IgD-negative memory B cell (primary cell): Measurements from ENCODE around the gene C1QB. TPM values are rescaled to one million over a fixed set of nuclear protein-coding genes. Genes with fewer than 3 reads are reported as not detected.

Source experiments
- H3K27ac Mint-ChIP-seq, 3 donors: one replicate each; pipeline ENCODE4 v1.8.0; 2020 to 2022; ENCODE audit warnings: mild to moderate bottlenecking in 3 of 3, mixed read lengths in 3 of 3, moderate library complexity in 1 of 3
- H3K27me3 Mint-ChIP-seq: one replicate; pipeline ENCODE4 v1.8.0; 2021; ENCODE audit warnings: mixed read lengths
- H3K36me3 Mint-ChIP-seq: one replicate; pipeline ENCODE4 v1.8.0; 2020; ENCODE audit warnings: mild to moderate bottlenecking, mixed read lengths
- H3K4me1 Mint-ChIP-seq, 3 donors: one replicate each; pipeline ENCODE4 v1.8.0; 2020 to 2022; ENCODE audit warnings: mixed read lengths in 3 of 3, mild to moderate bottlenecking in 1 of 3
- H3K4me3 Mint-ChIP-seq, 4 donors: one replicate each; pipeline ENCODE4 v1.8.0; 2020 to 2022; ENCODE audit warnings: mild to moderate bottlenecking in 4 of 4, mixed read lengths in 4 of 4, moderate library complexity in 3 of 4
- H3K9me3 Mint-ChIP-seq, 3 donors: one replicate each; pipeline ENCODE4 v1.8.0; 2020 to 2021; ENCODE audit warnings: mixed read lengths in 3 of 3, mild to moderate bottlenecking in 1 of 3
- polyA plus RNA-seq: library from polyadenylated mRNA; unstranded; fragments of 300-500 nt; fragmentation: Illumina TruSeq; gene quantifications from one replicate; pipeline ENCODE4 v1.2.3, GENCODE V29; 2021

The C1QB gene
- polyA plus RNA-seq, 1 donor from 2014 or later: not detected

DNA sequence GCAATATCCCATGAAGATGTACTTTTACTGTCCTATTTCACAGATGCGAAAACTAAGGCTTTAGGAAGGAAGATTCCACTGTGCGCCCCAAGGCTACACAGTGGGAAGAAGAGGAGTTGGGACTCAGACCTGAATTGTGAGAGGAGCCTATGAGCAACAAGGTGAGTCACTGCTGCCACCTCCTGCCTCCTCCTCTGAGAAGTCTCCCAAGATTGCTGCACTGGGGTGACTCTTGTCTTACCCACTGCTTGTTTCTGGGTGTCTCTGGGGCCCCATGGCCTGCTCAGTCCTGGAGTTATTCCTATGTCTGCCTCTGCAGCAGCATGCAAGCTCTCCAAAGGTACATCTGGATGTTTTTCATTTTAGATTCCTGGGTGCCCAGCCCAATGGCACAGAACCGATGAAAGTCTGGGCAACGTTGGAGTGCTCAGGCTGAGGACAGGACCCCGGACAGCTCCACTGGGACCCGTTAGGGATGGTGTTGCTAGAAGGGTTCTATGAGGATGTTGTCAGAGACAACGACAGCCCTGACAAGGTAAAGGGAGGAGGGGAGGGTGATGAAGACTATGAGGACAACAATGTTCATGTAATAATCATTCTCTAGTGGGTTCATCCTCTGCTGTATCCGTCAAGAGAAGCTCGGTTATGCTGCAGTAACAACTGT, 27.6 kb upstream of the C1QB start:
- no peaks in the 10 kb centered on the region for H3K4me1 Mint-ChIP-seq
- no peaks in the 10 kb centered on the region for H3K36me3 Mint-ChIP-seq
- no peak overlapping the region for H3K27ac Mint-ChIP-seq
- H3K4me3 Mint-ChIP-seq: peak overlapping the region in 1 of 4 donors; percentile 20
- H3K27me3 Mint-ChIP-seq: peaks cover 25% of the 10 kb centered on the region
- H3K9me3 Mint-ChIP-seq: peaks cover 0 to 1% (median 0%) of the 10 kb centered on the region in 3 donors

DNA sequence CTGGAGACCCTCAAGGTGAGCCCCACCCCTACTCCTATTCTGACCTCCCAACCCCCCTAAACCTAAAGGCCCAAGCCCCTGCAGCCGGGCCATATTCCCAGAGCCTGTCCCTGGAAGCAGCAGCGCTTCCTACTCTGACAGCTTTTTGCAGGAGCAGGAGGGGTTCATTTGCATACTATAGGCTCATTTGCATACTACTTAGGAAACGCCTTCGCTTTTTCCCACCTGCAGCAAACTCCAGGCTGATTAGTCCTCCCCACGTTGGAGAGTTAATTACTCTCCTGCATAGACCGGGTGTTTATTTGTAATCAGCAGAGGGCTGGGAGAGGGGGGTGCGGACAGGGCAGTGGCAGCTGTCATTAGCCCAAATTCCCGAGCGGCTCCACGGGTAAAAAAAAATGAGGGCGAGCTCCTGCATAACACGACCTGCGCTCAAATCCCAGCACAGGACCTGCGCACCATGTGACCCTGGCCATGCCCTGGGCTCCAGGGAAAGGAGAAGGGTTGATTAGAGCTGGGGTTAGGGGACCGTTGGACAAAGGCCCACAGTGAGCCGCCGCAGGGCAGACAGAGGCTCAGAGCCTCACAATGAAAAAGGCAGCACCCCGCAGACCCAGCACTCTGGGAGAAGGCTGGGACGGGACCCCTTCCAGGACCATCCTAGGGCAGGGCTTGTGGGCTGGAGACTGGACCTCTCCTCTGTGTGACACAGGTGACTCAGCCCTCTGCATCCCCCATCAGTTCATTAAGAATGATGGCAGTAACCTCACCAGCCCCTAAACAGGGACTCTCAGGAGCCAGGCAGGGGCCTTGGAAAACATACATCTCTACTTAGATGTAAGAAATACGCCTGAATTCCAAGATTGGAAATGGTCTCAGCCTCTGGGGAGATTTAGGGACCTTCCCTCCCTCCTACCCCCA, 26.5 kb upstream of the C1QB start:
- Mint-ChIP-seq H3K4me3 (no peak overlapping the region), H3K36me3 (no peaks in the 10 kb centered on the region), H3K4me1 (no peaks in the 10 kb centered on the region), H3K27me3 (peaks cover 24% of the 10 kb centered on the region), H3K27ac (no peak overlapping the region), H3K9me3 (peaks cover 0 to 1% (median 0%) of the 10 kb centered on the region in 3 donors)

DNA sequence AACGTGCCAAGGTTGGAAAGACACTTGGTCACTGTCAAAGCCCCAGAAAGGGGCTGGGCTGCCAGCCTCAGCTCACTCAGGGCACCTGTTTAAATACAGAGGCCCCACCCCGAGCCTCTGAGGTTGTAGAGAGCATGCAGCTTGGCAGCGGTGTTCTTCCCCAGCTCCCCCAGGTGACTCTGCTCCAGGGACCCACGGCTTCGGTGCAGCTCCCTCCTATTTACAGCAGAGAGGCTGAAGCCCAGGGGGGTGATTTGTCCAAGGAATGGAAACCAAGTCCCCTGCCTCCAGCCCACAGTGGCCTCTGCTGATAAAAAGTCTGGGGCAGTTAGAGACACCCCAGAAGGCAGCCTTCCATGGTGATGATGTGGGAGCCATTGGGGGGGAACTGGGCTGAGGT, 25.7 kb upstream of the C1QB start:
- Mint-ChIP-seq H3K4me3 (no peak overlapping the region), H3K36me3 (no peaks in the 10 kb centered on the region), H3K4me1 (no peaks in the 10 kb centered on the region), H3K9me3 (peaks cover 0 to 1% (median 0%) of the 10 kb centered on the region in 3 donors), H3K27me3 (peaks cover 24% of the 10 kb centered on the region), H3K27ac (peak overlapping the region in 1 of 3 donors; percentile 81)

DNA sequence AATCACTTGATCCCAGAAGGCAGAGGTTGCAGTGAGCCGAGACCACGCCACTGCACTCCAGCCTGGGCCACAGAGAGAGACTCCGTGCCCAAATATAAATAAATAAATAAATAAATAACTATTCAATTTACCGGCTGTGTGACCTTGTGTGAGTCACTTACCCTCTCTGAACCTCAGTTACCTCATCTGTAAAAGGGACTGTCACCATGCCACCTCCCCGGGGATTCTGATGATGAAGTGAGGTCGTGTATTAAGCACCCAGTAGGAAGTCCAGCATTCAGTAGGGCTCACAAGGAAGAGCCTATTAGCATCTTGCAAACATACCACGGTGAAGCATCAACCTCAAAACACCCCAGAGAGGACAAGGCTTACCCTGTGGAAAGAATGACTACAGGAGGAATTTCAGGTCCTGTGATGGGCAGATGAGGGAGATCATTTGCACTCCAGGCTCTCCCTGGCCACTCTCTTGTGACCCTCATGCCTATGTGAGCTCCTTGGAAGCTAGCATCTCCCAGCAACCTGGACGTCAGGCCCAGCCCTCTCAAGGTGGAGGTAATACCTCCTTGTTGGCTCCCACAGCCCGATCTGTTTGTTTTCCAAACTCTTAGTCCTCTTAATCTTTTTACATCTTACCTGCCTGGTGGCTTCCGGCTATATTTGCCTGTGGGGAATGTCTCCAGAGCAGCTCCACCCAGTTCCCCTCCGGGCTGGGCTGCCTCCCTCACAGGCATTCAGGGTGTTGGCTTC, 24.2 kb upstream of the C1QB start:
- Mint-ChIP-seq H3K36me3 (no peaks in the 10 kb centered on the region), H3K4me1 (no peaks in the 10 kb centered on the region), H3K27ac (no peak overlapping the region), H3K27me3 (peaks cover 26% of the 10 kb centered on the region), H3K4me3 (no peak overlapping the region), H3K9me3 (peaks cover 0 to 1% (median 0%) of the 10 kb centered on the region in 3 donors)

DNA sequence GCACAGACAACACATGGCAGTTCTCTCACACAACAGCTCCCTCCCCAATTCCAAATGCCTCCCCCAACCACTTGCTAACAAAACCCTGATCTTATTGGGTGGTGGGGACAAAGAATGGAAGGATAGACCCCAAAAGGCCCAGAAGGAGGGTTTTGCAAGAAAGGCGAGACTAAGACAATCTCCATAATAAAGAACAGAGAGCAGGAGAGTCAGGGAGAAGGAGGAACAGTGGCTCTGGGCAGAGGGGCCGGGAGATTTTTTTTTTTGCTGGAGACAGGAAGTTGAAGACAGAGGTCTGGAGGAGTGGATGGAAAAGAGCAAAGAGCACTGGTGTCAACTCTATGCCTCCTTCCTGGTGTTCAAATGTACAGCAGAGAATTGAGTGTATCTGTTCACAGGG, 23.1 kb upstream of the C1QB start:
- Mint-ChIP-seq H3K36me3 (no peaks in the 10 kb centered on the region), H3K9me3 (peaks cover 0 to 1% (median 0%) of the 10 kb centered on the region in 3 donors), H3K4me1 (no peaks in the 10 kb centered on the region), H3K4me3 (no peak overlapping the region), H3K27ac (no peak overlapping the region), H3K27me3 (peaks cover 26% of the 10 kb centered on the region)

DNA sequence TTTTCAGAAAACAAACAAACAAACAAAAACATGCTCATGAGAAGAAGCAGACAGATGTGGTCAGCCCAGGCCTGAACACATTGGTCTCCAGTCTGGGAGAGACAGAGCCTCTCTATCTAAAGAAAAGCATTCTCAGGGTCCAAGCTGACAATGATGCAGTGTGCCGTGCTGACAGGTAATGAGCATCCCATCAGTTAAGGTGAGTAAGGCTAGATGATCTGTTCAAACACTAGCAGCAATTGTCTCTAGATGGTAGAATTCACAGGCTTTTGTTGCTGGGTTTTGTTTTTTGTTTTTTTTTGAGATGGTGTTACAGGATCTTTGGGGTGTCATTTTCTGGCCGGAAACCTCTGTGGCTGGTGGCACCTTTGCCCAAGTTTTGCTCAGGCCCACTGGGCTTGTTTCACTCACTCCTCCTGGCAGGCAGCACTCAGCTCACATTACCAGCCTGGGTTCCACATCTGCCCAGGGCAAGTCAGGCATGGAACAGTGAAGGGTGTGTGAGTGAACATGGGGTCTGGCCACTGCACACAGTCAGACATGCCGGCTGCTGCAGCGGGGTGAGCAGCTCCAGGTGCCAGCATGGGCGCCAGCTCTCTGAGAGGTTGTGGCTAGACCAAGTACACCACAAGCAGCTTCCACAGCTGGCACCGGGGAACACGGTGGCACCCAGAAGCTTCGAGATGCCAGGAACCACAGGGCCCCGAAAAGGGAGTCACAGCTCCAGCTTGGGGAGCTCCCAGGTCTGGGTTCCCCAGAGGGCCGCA, 19.2 kb upstream of the C1QB start:
- H3K4me1 Mint-ChIP-seq: peaks cover 0 to 2% (median 0%) of the 10 kb centered on the region in 3 donors
- peaks cover 8% of the 10 kb centered on the region for H3K27me3 Mint-ChIP-seq
- no peak overlapping the region for H3K4me3 Mint-ChIP-seq
- H3K36me3 Mint-ChIP-seq: no peaks in the 10 kb centered on the region
- H3K9me3 Mint-ChIP-seq: peaks cover 0 to 1% (median 0%) of the 10 kb centered on the region in 3 donors
- no peak overlapping the region for H3K27ac Mint-ChIP-seq

DNA sequence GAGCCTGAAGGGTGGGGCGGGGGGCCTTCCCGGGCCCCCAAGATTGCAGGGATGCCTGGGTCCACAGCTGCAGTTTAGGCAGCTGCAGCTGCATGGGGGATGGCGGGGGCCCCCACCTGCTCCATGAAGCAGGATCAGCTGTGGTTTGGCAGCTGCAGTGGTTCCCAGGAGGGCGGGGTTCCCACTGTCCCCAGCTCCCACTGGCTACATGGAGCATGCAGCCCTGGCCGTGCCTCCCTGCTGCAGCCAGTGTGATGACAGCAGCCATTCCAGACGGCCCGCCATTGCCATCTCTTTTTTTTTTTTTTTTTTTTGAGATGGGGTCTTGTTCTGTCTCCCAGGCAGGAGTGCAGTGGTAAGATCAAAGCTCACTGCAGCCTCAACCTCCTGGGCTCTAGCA, 17.6 kb upstream of the C1QB start:
- no peaks in the 10 kb centered on the region for H3K36me3 Mint-ChIP-seq
- H3K4me1 Mint-ChIP-seq: peaks cover 0 to 2% (median 0%) of the 10 kb centered on the region in 3 donors
- H3K4me3 Mint-ChIP-seq: no peak overlapping the region
- no peak overlapping the region for H3K27ac Mint-ChIP-seq
- H3K27me3 Mint-ChIP-seq: peaks cover 3% of the 10 kb centered on the region
- H3K9me3 Mint-ChIP-seq: no peaks in the 10 kb centered on the region

DNA sequence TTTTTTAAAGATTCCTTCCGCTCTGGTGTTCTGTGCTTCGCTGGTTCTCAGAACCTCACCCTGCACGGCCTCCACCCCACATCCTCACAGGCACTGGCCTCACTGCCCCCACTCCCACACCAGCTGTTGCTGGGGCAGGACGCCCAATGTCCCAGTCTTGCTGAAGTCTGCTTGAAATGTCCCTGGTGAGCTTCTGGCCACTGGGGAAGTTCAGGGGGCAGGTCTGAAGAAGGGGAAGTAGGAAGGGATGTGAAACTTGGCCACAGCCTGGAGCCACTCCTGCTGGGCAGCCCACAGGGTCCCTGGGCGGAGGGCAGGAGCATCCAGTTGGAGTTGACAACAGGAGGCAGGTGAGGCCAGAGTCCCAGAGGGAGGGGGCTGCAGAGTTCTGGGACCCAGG, 16.7 kb upstream of the C1QB start, which contains the start of gene C1QA:
C1QA (plus strand) TSS at position 276 of the 400 bp plus-strand sequence. CDS start 989 bp downstream, outside the sequence.
- no peaks in the 10 kb centered on the region for H3K9me3 Mint-ChIP-seq
- peaks cover 3% of the 10 kb centered on the region for H3K27me3 Mint-ChIP-seq
- no peak within 1 kb of the TSS for H3K27ac Mint-ChIP-seq
- H3K4me3 Mint-ChIP-seq: peak within 1 kb of the TSS in 1 of 4 donors; percentile 52
- H3K4me1 Mint-ChIP-seq: peaks cover 0 to 2% (median 0%) of the 10 kb centered on the region in 3 donors
- H3K36me3 Mint-ChIP-seq: no peaks in the 10 kb centered on the region

DNA sequence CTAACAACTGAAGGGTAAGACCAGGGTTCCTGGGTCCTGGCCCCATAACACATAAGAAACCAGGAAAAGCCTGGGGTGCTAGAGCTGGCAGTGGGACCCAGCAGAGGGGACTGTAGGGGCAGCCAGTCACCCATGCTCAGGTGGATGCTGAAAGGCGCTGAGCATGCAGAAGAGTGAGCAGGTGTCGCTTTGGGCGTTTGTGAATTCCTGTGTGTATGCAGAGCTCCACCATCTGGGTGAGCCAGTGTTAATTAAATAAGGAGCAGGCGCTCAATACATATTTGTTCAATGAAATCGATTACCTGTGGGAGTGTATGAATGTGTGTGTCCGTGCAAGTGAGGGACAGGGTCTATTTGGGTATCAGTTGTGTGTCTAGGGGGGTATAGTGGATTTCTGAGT, 16.1 kb upstream of the C1QB start:
- Mint-ChIP-seq H3K4me3 (no peak overlapping the region), H3K9me3 (no peaks in the 10 kb centered on the region), H3K4me1 (peaks cover 0 to 2% (median 0%) of the 10 kb centered on the region in 3 donors), H3K36me3 (no peaks in the 10 kb centered on the region), H3K27me3 (peaks cover 6% of the 10 kb centered on the region), H3K27ac (no peak overlapping the region)

DNA sequence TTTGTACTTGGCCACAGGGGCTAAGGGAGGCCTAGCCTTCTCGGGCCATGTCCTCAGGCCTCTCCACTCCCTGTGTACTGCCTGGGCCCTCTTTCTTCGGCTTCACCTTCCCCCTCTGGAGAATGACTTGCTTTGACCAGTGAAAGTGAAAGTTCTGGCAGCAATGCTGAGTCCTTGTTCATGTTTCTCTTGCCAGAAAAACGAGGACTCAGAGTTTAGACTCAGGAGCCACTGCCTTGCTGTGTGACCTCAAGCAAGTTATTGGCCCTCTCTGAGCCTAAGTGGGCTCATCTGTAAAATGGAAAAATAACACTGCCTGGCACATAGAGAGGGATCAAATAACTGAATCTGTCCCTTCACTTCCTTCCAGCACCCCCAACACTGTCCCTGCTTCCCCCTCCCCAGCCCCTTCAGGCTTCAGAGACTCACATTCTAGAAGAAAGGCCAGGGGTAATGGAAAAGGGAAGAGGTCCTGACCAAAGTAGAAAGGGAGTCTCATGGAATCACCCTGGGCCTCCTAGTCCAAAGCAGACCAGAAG, 15.1 kb upstream of the C1QB start:
- Mint-ChIP-seq H3K36me3 (no peaks in the 10 kb centered on the region), H3K9me3 (no peaks in the 10 kb centered on the region), H3K4me1 (peaks cover 0 to 2% (median 0%) of the 10 kb centered on the region in 3 donors), H3K4me3 (no peak overlapping the region), H3K27ac (no peak overlapping the region), H3K27me3 (peaks cover 4% of the 10 kb centered on the region)

DNA sequence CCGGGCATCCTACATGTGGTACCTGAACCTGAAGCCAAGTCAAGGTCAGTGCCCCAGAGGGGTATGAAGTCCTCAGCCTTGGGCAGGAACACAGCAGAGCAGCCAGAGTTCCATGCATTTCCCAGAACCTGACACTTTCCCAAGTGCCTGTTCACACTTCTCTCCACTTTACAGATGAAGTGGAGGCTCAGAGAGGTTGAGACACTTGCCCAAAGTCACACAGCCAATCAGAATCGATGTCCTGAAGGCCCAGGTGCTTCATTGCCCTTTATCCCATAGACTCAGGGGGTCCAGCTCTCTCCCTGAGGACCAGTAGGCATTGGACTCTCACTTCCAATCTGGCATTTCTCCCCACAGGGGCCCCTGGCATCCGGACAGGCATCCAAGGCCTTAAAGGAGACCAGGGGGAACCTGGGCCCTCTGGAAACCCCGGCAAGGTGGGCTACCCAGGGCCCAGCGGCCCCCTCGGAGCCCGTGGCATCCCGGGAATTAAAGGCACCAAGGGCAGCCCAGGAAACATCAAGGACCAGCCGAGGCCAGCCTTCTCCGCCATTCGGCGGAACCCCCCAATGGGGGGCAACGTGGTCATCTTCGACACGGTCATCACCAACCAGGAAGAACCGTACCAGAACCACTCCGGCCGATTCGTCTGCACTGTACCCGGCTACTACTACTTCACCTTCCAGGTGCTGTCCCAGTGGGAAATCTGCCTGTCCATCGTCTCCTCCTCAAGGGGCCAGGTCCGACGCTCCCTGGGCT, 14.4 kb upstream of the C1QB start:
- Mint-ChIP-seq H3K27ac (no peak overlapping the region), H3K36me3 (no peaks in the 10 kb centered on the region), H3K27me3 (peaks cover 4% of the 10 kb centered on the region), H3K4me3 (no peak overlapping the region), H3K4me1 (peaks cover 0 to 2% (median 0%) of the 10 kb centered on the region in 3 donors), H3K9me3 (no peaks in the 10 kb centered on the region)

DNA sequence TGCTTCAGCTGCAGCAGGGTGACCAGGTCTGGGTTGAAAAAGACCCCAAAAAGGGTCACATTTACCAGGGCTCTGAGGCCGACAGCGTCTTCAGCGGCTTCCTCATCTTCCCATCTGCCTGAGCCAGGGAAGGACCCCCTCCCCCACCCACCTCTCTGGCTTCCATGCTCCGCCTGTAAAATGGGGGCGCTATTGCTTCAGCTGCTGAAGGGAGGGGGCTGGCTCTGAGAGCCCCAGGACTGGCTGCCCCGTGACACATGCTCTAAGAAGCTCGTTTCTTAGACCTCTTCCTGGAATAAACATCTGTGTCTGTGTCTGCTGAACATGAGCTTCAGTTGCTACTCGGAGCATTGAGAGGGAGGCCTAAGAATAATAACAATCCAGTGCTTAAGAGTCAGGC, 13.8 kb upstream of the C1QB start:
- Mint-ChIP-seq H3K27me3 (peaks cover 4% of the 10 kb centered on the region), H3K4me1 (peaks cover 0 to 2% (median 0%) of the 10 kb centered on the region in 3 donors), H3K36me3 (no peaks in the 10 kb centered on the region), H3K27ac (peak overlapping the region in 1 of 3 donors; percentile 46), H3K4me3 (no peak overlapping the region), H3K9me3 (no peaks in the 10 kb centered on the region)

DNA sequence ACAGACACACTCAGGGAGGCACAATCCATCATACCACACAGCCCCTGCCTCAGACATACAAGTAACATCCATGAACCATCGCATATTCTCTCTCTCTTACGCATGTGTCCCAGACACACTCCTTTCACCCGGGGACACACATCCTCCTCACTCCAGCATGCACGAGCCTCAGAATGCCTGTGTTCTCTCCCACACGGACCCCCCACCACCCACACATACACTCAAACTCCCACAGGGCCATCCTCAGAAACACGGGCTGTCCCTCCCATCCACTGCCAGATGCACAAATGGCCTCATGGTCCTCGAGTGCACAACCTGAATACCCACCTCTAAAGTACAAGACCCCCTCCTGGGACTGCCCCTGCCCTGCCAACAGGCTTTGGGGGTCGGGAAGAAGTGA, 11.8 kb upstream of the C1QB start:
- no peak overlapping the region for H3K27ac Mint-ChIP-seq
- H3K27me3 Mint-ChIP-seq: peaks cover 4% of the 10 kb centered on the region
- H3K36me3 Mint-ChIP-seq: no peaks in the 10 kb centered on the region
- H3K9me3 Mint-ChIP-seq: no peaks in the 10 kb centered on the region
- peaks cover 0 to 2% (median 0%) of the 10 kb centered on the region in 3 donors for H3K4me1 Mint-ChIP-seq
- H3K4me3 Mint-ChIP-seq: no peak overlapping the region
